IMR-90 (cell line): ENCODE measurements around the gene CLEC19A. TPM values are rescaled to one million over a fixed set of nuclear protein-coding genes. Genes with fewer than 3 reads are reported as not detected.

ENCODE experiments used
- ATAC-seq: fragments of 200-7000 bp; cut with Tn5 transposase; 2 replicates; pipeline ENCODE4 v1.9.1; 2020; ENCODE audit warnings: low read depth, mild to moderate bottlenecking, moderate library complexity
- BruUV-seq: library from RNA; stranded (reverse); fragments of 400-500 nt; replicated peaks from 2 replicates; lab custom pipeline; 2021; lab: Mats Ljungman, UMichigan
- CTCF ChIA-PET: fragments of 300-600 bp; formaldehyde crosslinking; extraction: SDS; loops from one replicate; lab custom pipeline; 2021; ENCODE audit warnings: antibody characterized with exemption; lab: Yijun Ruan, JAX
- POLR2A ChIA-PET: fragments of 300-600 bp; sonication (Branson Sonifier 250); formaldehyde crosslinking; loops from one replicate; lab custom pipeline; 2022; ENCODE audit warnings: antibody characterized with exemption; ENCODE audit not compliant: unreplicated experiment; lab: Charles Lee
- DNase-seq: peaks from one replicate; pipeline ENCODE4 v3.0.0; 2013
- H2AFZ ChIP-seq: replicated peaks from 2 replicates; pipeline ENCODE3; 2013; ENCODE audit warnings: low read length, mild to moderate bottlenecking; ENCODE audit not compliant: poor library complexity
- H2AK5ac ChIP-seq: 2 replicates; pipeline ENCODE4 v1.6.1; 2013; ENCODE audit warnings: low read depth, low read length, inconsistent platforms
- H2AK9ac ChIP-seq: replicated peaks from 2 replicates; pipeline ENCODE3; 2013; ENCODE audit warnings: mild to moderate bottlenecking, low read depth, low read length, moderate library complexity; ENCODE audit not compliant: poor library complexity
- H2BK120ac ChIP-seq: 2 replicates; pipeline ENCODE4 v1.6.1; 2013; ENCODE audit warnings: low read depth, low read length, inconsistent platforms
- H2BK15ac ChIP-seq: 3 replicates; pipeline ENCODE4 v1.6.1; 2013; ENCODE audit warnings: low read depth, low read length, inconsistent platforms
- H2BK20ac ChIP-seq: 2 replicates; pipeline ENCODE4 v1.6.1; 2013; ENCODE audit warnings: low read depth, mild to moderate bottlenecking, inconsistent platforms, low read length, moderate library complexity
- H2BK5ac ChIP-seq: 2 replicates; pipeline ENCODE4 v1.6.1; 2013; ENCODE audit warnings: mild to moderate bottlenecking, low read depth, low read length, inconsistent platforms; ENCODE audit not compliant: poor library complexity, severe bottlenecking
- H3K14ac ChIP-seq: replicated peaks from 2 replicates; pipeline ENCODE4 v1.6.1; 2013; ENCODE audit warnings: low read depth, low read length, inconsistent platforms
- H3K18ac ChIP-seq: 2 replicates; pipeline ENCODE4 v1.6.1; 2013; ENCODE audit warnings: low read depth, low read length, control low read depth
- H3K23ac ChIP-seq: 2 replicates; pipeline ENCODE4 v1.6.1; 2013; ENCODE audit warnings: low read depth, low read length, inconsistent platforms
- H3K27ac ChIP-seq: 2 replicates; pipeline ENCODE4 v1.5.1; 2013; ENCODE audit warnings: mild to moderate bottlenecking, control low read depth, low read length; ENCODE audit not compliant: insufficient read depth
- H3K27me3 ChIP-seq: 2 replicates; pipeline ENCODE4 v1.6.1; 2013; ENCODE audit warnings: low read length; ENCODE audit not compliant: control insufficient read depth, insufficient read depth
- H3K36me3 ChIP-seq: 2 replicates; pipeline ENCODE4 v1.6.1; 2013; ENCODE audit warnings: low read length, mixed read lengths; ENCODE audit not compliant: control insufficient read depth, insufficient read depth
- H3K4ac ChIP-seq: 2 replicates; pipeline ENCODE4 v1.6.1; 2013; ENCODE audit warnings: low read depth, low read length, inconsistent platforms
- H3K4me1 ChIP-seq: 2 replicates; pipeline ENCODE4 v1.6.1; 2013; ENCODE audit warnings: low read length, mixed read lengths; ENCODE audit not compliant: control insufficient read depth, insufficient read depth
- H3K4me2 ChIP-seq: 2 replicates; pipeline ENCODE4 v1.6.1; 2013; ENCODE audit warnings: low read depth, mild to moderate bottlenecking, control low read depth, low read length, moderate library complexity
- H3K4me3 ChIP-seq: 2 replicates; pipeline ENCODE4 v1.5.1; 2013; ENCODE audit warnings: low read depth, mild to moderate bottlenecking, control low read depth, low read length, moderate library complexity; ENCODE audit not compliant: insufficient read depth
- H3K56ac ChIP-seq: 2 replicates; pipeline ENCODE4 v1.6.1; 2013; ENCODE audit warnings: low read length, inconsistent platforms; ENCODE audit not compliant: insufficient read depth; ENCODE audit errors: extremely low read depth
- H3K79me1 ChIP-seq, 2 experiments: 2 replicates each; pipeline ENCODE4 v1.6.1; 2013; ENCODE audit warnings: low read length in 2 of 2, inconsistent platforms in 1 of 2, low read depth in 1 of 2
- H3K9ac ChIP-seq: 2 replicates; pipeline ENCODE4 v1.6.1; 2013; ENCODE audit warnings: low read depth, low read length, control low read depth
- H3K9me1 ChIP-seq: 2 replicates; pipeline ENCODE4 v1.6.1; 2013; ENCODE audit warnings: low read length, inconsistent platforms; ENCODE audit not compliant: insufficient read depth
- H3K9me3 ChIP-seq: 2 replicates; pipeline ENCODE4 v1.6.1; 2013; ENCODE audit warnings: low read length; ENCODE audit not compliant: control insufficient read depth, insufficient read depth
- H4K20me1 ChIP-seq: 2 replicates; pipeline ENCODE4 v1.6.1; 2013; ENCODE audit warnings: low read length, inconsistent platforms; ENCODE audit not compliant: insufficient read depth
- H4K5ac ChIP-seq: 2 replicates; pipeline ENCODE4 v1.6.1; 2013; ENCODE audit warnings: mild to moderate bottlenecking, low read depth, low read length, control low read depth
- H4K8ac ChIP-seq, 2 experiments: 2 replicates each; pipeline ENCODE4 v1.6.1; 2013; ENCODE audit warnings: low read depth in 2 of 2, low read length in 2 of 2, control low read depth in 1 of 2, inconsistent platforms in 1 of 2
- H4K91ac ChIP-seq: 2 replicates; pipeline ENCODE4 v1.6.1; 2013; ENCODE audit warnings: low read depth, low read length, inconsistent platforms; ENCODE audit not compliant: insufficient read depth
- RFX5 ChIP-seq: IDR thresholded peaks from 2 replicates; pipeline ENCODE4 v1.8.0; 2012; ENCODE audit warnings: low read depth, mild to moderate bottlenecking, low read length, moderate library complexity
- WGBS, 2 experiments: methylation state at CpG; one replicate each; pipeline versions ENCODE4 v1.1.5 to v1.1.7; 2013; ENCODE audit warnings: missing lambda C conversion rate in 2 of 2; ENCODE audit not compliant: insufficient read length in 1 of 2; ENCODE audit errors: extremely low coverage in 2 of 2; 5-methylcytosine and 5-hydroxymethylcytosine counted together
- dilution Hi-C: fragments of 300-500 bp; cut with HindIII; formaldehyde crosslinking; loops from one replicate; pipeline ENCODE4 v1.14.3; 2018; ENCODE audit warnings: low sequenced_read_pairs; ENCODE audit not compliant: unreplicated experiment
- in situ Hi-C: fragments of 300-500 bp; cut with MboI; formaldehyde crosslinking; loops from 3 replicates; pipeline ENCODE4 v1.14.3; 2019; ENCODE audit warnings: low sequenced_read_pairs, inconsistent platforms, mixed read lengths
- intact Hi-C: fragments of 100-400 bp; cut with micrococcal nuclease; formaldehyde crosslinking; loops from 2 replicates; pipeline ENCODE4 v1.10.0; 2022
- polyA plus RNA-seq, 3 experiments: library from polyadenylated mRNA; depleted of rRNA; stranded (reverse); fragments of >200 nt; gene quantifications; 2 replicates each; pipeline ENCODE4 v1.2.3, GENCODE V29; 2012; ENCODE audit warnings: low replicate concordance in 1 of 3
- total RNA-seq: library from RNA; depleted of rRNA; stranded (reverse); fragments of >200 nt; gene quantifications from 2 replicates; pipeline ENCODE4 v1.2.3, GENCODE V29; 2012
- TF ChIP-seq, protein P1 (sequence below): conservative IDR thresholded peaks from 2 replicates; pipeline ENCODE4 v1.5.1; 2012; ENCODE audit warnings: mild to moderate bottlenecking, low read depth, low read length, improper control_type of control experiment

CLEC19A gene
- total and polyA plus RNA-seq, 2 of the 4 experiments (the other 2 are of a cell fraction), result not detected

DNA sequence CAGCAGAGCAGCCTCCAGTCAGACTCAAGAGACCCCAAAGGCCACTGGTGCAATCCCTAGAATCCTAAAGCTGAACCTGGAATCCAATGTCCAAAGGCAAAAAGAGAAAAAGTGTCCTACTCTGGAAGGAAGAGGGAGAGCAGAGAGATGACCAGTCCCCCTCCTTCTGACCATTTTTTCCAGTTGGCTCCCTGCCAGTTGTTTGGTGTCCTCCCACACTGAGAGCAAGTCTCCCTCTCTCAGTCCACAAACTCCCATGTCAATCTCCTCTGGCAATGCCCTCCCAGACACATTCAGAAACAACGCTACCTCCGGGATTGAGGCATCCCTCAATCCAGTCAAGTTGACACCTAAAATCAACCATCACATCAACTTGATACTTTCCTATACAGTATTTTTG lies 4.3 kb upstream of the CLEC19A start:
- intact Hi-C loops, result no loop called here
- Histone ChIP-seq H3K14ac (no peak overlapping the region), H2BK120ac (no peak overlapping the region), H2BK5ac (no peak overlapping the region), H3K9me1 (no peaks in the 10 kb centered on the region), H2BK20ac (no peak overlapping the region), H3K4ac (no peak overlapping the region), H4K5ac (no peak overlapping the region), H3K4me2 (no peak overlapping the region), H3K23ac (no peak overlapping the region), H3K27ac (no peak overlapping the region), H2AK9ac (no peak overlapping the region), H2AK5ac (no peak overlapping the region), H3K9me3 (no peaks in the 10 kb centered on the region), H3K4me3 (no peak overlapping the region), H3K27me3 (no peaks in the 10 kb centered on the region), H2AFZ (no peak overlapping the region), H3K9ac (no peak overlapping the region), H4K8ac (no peak overlapping the region), H4K91ac (no peak overlapping the region), H3K56ac (no peak overlapping the region), H3K4me1 (no peaks in the 10 kb centered on the region), H3K79me1 (no peaks in the 10 kb centered on the region), H2BK15ac (no peak overlapping the region), H3K18ac (no peak overlapping the region), H4K20me1 (no peaks in the 10 kb centered on the region), H3K36me3 (no peaks in the 10 kb centered on the region)
- ChIA-PET CTCF (interaction anchor here (0.6 kb wide), 1 partner anchor 19 kb away, joined by 3 read pairs; no protein-coding TSS in a partner anchor), POLR2A (no interaction called here)
- BruUV-seq, result no TSS peak
- DNase-seq (no peak), ATAC-seq (no peak)
- dilution Hi-C loops, result no loop called here
- in situ Hi-C loops, result no loop called here
- TF ChIP-seq RFX5, result no peak
- TF ChIP-seq, protein P1, sequence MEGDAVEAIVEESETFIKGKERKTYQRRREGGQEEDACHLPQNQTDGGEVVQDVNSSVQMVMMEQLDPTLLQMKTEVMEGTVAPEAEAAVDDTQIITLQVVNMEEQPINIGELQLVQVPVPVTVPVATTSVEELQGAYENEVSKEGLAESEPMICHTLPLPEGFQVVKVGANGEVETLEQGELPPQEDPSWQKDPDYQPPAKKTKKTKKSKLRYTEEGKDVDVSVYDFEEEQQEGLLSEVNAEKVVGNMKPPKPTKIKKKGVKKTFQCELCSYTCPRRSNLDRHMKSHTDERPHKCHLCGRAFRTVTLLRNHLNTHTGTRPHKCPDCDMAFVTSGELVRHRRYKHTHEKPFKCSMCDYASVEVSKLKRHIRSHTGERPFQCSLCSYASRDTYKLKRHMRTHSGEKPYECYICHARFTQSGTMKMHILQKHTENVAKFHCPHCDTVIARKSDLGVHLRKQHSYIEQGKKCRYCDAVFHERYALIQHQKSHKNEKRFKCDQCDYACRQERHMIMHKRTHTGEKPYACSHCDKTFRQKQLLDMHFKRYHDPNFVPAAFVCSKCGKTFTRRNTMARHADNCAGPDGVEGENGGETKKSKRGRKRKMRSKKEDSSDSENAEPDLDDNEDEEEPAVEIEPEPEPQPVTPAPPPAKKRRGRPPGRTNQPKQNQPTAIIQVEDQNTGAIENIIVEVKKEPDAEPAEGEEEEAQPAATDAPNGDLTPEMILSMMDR, result no peak
- no CpG with 5 or more reads among the region's 2 CpGs for WGBS, 2 experiments
